OCI-M1 (cell line): ENCODE results near the gene TET3.
"Not testable (repeated sequence)": the region's sequence is repeated elsewhere in the genome, so short reads cannot be mapped to it uniquely, and the experiment has no call there.

ENCODE experiments used
- DNase-seq: peaks from one replicate; lab custom pipeline; 2025; lab: John Stamatoyannopoulos, UW

The TET3 gene

GRCh38 chr2:73984203-73984921 lies at the start of gene TET3:
Gene TET3, plus strand, starts transcription at chr2:73984910. Its CDS starts 1,494 bp downstream, at chr2:73986404.
- peak; percentile 57 for DNase-seq

GRCh38 chr2:73935641-73936040 lies 49.1 kb upstream of the TET3 start:
- DNase-seq, result no peak

GRCh38 chr2:73937103-73937885 lies 47.4 kb upstream of the TET3 start:
- DNase-seq, result peak; percentile 6

GRCh38 chr2:73937899-73938298 lies 46.8 kb upstream of the TET3 start:
- DNase-seq, result no peak

DNA sequence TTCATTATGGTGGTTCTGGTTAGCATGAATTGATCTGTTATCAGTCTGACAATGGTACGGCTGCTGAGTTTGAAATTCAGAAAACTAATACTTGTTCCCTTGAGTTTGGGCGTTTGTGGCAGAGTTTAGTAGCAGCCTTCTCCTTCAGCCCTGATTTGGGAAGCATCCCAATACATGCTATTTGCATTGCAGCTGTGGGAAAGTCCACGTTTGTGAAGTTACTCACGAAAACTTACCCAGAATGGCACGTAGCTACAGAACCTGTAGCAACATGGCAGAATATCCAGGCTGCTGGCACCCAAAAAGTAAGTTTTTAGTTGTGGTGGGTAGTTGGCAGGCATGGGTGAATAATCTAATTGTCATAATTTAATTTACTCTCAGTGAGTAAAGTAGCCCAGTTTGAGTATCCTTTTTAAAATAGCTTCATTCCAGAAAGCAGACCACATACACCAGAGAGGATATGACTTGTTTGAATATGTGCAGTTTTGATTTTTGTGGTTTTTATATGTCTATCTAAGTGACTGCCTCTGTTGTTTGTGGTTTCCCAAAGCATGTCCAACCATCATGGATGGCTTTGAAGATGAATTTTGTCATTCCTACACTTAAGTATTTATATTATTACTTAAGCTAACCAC lies 45.9 kb upstream of the TET3 start:
- no peak for DNase-seq

GRCh38 chr2:73939419-73939818 lies 45.3 kb upstream of the TET3 start:
- peak; percentile 4 for DNase-seq

DNA sequence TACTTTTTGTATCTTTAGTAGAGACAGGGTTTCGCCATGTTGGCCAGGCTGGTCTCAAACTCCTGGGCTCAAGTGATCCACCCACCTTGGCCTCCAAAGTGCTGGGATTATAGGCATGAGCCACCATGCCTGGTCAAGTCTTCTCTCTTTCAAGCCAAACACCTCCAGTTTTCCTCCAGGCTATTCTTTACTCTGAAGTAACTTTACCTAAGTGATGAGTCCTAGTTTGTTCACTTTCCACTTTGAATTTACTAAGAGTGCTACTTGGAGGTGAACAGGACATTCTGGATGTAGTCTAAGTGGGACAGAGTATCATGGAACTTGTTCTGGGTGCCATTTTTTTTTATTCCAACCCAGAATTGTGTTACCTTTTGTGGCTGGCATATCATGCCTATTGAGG lies 44.6 kb upstream of the TET3 start:
- DNase-seq, result not testable (repeated sequence)

GRCh38 chr2:73942664-73943063 lies 42.0 kb upstream of the TET3 start:
- DNase-seq, result no peak

GRCh38 chr2:73944714-73945113 lies 40.0 kb upstream of the TET3 start:
- DNase-seq, result no peak

DNA sequence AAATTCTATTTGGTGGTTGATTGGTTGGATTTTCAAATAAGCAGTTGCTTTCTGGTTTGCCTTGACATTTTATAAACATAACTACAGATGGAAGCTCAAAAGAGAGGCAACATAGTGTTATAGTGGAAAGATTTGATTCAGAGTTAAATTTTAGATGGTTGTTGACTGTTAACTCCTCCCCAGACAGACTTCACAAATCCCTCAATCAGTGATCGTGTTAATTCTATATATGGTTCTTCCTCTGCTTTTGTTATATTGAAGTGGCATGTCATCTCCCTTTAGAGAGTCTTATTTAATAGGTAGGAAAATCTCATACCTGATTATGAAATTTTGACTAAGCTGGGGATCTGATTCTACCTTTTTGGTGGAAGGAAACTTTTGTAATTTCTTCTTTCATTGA lies 38.5 kb upstream of the TET3 start:
- no peak for DNase-seq

- DNase-seq, result no peak
These were observed 38.0 kb upstream of the TET3 start for GRCh38 chr2:73946666-73947065.

DNA sequence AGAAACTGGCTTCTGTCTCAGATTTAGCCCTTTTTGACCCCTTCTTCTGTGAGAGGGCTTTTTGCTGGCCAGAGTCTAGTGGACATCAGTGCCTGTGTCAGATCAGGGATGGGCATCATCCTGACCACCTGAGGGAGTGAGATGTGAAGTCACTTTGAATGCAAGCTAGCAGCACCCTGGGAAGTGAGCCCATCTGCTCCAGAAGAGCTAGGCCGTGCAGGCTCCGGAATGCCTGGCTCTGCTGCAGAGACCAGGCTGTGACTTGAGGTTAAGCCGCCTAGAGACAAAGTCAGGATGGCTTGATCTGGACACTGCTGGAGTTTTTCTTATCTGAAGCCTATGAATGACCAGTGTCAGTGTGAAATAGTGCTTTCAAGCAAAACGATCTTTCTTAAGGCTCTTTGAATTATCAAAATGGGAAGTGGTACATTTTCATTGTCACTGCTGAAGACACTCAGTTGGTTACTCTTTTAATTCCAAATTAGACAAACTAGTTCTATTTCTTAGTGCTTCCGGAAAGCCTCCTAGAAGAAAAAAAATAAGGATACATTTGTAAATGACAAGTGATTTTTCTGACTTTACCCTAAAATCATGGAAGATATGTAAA lies 37.2 kb upstream of the TET3 start:
- no peak for DNase-seq

DNA sequence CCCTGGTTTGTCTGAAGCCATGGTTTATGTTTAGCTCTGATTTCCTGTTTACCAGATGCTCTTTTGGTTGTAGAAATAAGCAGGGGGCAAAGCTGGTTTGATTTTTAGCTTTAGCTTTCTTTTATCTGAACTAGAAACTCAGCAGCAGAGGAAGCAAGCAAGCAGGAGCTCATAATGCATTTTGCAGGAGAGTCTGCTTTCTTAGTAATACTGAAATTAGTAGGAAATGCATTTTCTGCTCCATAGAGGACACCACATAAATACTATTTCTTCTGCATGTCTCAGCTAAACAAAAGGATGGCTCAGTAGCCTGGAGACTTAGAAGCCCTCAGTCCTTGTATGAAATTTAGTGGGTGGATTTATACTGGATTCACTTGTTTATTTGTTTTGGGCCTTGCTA lies 34.9 kb upstream of the TET3 start:
- DNase-seq, result no peak

- no peak for DNase-seq
These were observed 31.9 kb upstream of the TET3 start for GRCh38 chr2:73952499-73953446.

DNA sequence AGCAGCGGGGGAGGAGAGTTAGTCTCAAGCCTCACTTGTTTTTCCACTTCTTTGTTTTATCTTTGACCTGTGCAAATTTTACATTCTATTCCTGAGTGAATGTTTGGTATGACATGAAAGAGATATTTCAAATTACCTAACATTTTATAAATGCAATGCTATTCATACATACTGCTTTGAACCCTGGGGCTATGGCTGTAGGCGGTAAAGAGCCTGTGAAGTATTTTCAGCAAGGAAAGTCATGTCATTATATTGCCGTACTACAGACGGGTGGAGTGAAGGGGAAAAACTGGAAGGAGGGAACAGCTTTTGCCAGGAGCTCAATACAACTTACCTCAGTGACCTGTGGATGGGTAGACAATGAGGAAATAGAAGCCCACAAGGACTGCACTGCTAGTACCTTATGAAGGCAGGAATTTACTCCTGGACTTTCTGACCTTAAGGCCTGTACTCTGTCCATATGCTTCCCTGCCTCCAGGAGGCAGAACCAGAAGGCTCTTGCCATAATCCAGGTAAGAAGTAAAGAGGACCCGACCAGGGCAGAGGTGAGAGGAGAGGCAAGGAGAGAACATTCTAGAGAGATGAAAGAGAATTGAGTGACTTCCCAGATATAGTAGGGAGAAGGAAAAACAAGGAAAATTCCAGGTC lies 28.4 kb upstream of the TET3 start:
- no peak for DNase-seq

DNA sequence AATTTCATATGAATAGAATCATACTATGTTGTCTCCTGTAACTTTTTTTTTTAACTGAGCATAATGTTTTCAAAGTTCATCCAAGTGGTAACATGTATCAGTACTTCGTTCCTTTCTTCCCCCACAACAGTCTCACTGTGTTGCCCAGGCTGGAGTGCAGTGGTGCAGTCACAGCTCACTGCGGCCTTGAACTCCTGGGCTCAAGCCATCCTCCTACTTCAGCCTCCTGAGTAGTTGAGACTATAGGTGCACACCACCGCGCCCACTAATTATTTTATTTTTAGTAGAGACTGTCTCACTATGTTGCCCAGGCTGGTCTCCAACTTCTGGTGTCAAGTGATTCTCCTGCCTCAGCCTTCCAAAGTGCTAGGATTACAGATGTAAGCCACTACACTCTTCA lies 23.4 kb upstream of the TET3 start:
- DNase-seq, result no peak

GRCh38 chr2:73961823-73962615 lies 22.7 kb upstream of the TET3 start:
- DNase-seq, result no peak

DNA sequence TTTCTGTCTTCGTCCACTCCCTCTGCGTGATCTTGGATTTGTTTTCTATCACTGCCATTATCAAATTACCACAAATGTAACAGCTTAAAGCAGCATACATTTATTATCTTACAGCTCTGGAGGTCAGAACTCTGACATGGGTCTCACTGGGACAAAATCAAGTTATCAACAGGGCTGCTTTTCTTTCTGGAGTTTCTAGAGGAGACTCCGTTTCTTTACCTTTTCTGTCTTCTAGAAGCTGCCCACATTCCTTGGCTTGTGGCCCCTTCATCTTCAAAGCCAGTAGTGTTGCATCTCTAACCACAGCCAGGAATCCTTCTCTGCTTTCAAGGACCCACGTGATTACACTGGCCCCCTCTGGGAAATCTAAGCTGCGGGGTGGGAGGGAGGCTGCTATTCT lies 21.9 kb upstream of the TET3 start:
- DNase-seq, result no peak

GRCh38 chr2:73963385-73964120 lies 21.2 kb upstream of the TET3 start:
- no peak for DNase-seq
